GM21515 (cell line): ENCODE measurements around the gene RFX3.

Source experiments
- ATAC-seq: cut with Tn5 transposase; IDR thresholded peaks from one replicate; pipeline ENCODE4 v1.9.1; 2021; ENCODE audit not compliant: unreplicated experiment

RFX3 gene

DNA sequence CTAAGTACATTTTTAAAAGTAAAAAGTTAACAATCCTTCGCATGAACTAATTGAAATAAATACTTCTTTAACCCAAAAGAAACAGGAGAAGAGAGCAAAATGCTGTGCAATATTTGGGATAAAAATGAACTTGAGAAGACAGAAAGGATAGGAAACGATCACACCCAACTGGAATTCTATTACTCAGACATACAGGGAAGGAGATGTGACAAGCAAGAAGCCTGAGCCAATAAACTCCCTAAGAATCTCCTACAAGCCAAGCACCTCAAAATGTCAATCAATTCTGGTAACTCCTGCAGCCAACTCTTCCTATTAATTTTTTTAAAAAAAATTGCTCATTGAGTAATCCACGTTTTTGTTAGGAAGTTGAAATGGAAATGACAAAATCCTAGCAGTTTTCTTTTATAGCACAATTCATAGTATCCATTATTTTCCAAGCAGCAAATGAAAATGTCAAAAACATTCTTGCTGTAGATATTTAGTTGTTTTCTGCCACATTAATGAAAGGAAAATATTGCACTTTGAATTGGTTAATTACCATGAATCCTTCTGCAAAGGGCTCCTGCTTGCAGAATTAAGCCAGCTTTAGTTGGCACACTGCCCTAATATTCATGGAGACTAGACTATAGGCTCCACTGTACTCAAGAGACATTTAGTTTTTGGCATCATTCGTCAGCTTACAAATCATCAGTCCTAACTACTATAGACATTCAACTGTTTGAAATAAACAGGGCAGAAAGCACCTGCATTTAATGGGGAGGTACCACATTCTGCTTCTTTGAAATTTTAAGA lies 89.0 kb downstream of the RFX3 start:
- ATAC-seq: no peak

DNA sequence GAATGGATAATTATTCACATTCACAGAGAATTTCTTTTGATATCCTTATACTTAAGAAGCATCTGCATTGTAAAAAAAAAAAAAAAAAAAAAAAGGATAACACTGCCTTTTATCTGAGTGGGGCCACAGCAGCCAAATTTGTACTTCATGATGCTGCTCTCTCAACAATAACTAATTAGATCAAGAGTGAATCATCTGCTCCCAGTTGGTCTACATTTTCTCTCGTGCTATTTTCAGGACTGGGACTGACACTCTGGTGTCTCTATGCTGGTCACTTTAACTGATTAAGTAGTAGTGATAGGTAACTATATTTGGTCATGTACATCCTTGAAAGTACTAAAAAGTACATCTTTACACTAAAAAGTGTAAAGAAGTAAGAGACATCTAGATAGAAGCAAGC lies 90.1 kb downstream of the RFX3 start:
- ATAC-seq: no peak

DNA sequence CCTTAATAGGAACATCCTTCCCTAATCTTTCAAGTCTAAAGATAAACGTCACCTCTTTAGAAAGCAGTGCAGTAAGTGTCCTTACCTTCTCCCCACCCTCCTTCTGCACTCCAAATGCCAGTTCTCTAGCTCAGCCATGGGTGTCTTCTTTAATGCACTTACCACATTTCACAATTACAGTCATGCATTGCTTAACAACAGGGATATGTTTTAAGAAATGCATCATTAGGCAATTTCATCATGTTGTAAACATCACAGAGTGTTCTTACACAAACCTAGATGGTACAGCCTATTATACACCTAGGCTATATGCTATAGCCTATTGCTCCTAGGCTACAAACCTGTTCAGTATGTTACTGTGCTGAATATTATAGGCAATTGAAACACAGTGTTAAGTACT lies 91.2 kb downstream of the RFX3 start:
- no peak for ATAC-seq

DNA sequence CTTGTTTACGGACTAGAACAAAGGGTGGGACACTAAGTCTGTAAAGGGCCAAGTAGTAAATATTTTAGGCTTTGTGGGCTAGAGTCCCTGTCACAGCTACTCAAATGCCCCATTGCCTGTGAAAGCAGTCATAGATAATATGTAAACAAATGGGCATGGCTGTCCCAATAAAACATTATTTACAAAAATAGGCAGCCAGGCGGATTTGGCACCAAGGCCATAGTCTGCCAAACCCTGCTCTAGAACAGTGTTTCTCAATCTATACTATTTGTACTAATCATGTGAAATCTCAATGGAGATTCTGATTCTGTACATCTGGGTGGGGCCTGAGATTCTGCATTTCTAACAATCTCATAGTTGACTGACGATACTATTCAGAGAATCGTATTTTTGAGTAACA lies 92.0 kb downstream of the RFX3 start:
- ATAC-seq: no peak

GRCh38 chr9:3433066-3433465 lies 92.7 kb downstream of the RFX3 start:
- no peak for ATAC-seq

- no peak for ATAC-seq
Measured at GRCh38 chr9:3431890-3432289, 93.9 kb downstream of the RFX3 start.

- ATAC-seq: no peak
Measured at GRCh38 chr9:3419893-3420292, 105.9 kb downstream of the RFX3 start.

DNA sequence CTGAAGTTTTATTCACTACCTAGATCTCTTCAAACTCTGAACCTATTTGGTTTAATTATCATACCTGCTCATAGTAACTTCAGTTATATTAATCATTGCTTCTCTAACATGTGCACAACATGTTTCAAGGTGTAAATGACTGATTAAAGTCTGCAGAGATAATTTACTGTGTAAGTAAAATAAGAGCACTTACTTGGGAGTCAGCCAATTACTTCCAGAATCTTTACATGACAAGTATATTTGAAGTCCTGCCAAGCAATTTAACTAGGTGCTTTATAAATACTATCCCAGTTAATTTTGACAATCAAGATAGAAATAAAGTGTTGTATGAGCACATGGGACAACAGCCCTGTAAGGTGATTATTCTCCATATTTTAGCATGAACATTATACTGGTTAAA lies 109.9 kb downstream of the RFX3 start:
- no peak for ATAC-seq

DNA sequence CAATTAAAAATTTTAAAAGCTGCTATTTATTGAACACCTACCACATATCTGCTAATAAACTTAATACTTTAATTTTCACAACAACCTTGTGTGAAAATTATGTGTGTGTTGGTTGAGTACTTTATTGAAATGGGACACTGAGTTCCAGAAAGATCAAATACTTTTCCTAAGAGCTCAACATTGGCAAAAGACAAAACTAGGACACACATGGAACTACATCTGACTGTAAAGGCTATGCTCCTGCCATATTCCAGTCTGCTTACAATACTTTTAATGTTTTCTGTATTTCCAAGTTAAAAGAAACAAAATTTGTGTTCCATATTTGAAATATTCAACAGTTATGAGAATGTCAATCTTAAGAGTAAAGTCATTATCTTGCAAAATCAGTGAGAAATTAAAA lies 111.8 kb downstream of the RFX3 start:
- no peak for ATAC-seq

GRCh38 chr9:3410461-3410860 lies 115.3 kb downstream of the RFX3 start:
- no peak for ATAC-seq

GRCh38 chr9:3409453-3409852 lies 116.3 kb downstream of the RFX3 start:
- ATAC-seq: no peak

DNA sequence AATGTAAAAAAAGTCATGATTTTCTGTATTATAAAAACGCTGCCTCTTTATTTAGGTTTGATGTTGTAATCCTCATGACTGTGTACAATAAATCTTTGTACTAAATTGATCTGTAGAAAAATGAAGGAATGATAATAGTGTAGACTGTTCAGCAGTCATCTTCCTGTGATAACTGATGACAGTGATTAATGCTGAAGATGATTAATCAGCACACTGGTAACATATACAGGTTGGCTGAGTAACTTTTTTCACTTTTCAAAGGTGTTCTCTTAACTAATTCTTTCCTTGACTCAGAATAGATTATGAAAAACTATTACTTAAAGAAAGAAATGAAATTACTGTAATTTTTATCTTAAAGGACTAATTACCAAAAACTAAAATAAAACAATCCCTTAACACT lies 122.5 kb downstream of the RFX3 start:
- no peak for ATAC-seq

- ATAC-seq: no peak
Measured at GRCh38 chr9:3401221-3401954, 124.4 kb downstream of the RFX3 start.

GRCh38 chr9:3398232-3398648 lies 127.6 kb downstream of the RFX3 start:
- ATAC-seq: peak; percentile 58

GRCh38 chr9:3397766-3398165 lies 128.0 kb downstream of the RFX3 start:
- peak; percentile 31 for ATAC-seq

DNA sequence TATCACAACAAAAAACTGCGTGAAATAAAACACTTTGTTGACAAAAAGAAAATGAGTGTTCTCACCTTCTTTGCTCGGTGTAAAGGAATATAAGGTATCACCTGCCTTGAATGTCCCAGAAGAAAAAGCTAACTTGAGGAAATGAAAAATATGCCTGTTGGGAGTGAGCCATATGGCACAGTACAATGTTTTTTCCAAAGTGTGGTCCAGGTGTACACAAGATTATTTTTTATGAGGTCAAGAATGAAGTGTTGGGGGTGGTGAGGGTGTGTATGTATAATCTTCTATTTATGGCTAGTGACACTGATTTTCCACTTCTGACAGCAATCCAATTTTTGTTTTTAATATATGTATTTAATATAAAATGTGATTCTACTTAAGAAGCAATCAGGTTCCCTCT lies 134.4 kb downstream of the RFX3 start:
- ATAC-seq: no peak

- ATAC-seq: no peak
Measured at GRCh38 chr9:3386753-3387152, 139.0 kb downstream of the RFX3 start.

- peak; percentile 82 for ATAC-seq
Measured at GRCh38 chr9:3385871-3386270, 139.9 kb downstream of the RFX3 start.

GRCh38 chr9:3371842-3372241 lies 154.0 kb downstream of the RFX3 start:
- no peak for ATAC-seq

DNA sequence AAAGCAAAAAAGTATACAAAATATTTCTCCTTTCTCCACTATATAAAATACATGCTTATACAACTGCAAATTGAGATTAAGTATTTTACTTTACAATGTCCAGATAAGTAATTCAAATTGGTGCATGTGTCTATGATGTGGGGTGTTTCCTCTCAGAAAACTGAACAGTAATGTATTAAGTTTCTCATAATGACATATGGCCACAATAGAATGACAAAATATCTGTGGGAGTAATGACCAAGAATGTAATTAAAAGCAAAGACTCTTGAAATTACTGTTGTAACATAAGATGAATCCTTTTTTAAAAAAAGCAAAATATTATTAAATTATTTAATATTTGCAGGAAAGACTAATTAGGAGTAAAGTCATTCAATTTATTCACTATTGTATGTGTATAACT lies 155.1 kb downstream of the RFX3 start:
- ATAC-seq: no peak

DNA sequence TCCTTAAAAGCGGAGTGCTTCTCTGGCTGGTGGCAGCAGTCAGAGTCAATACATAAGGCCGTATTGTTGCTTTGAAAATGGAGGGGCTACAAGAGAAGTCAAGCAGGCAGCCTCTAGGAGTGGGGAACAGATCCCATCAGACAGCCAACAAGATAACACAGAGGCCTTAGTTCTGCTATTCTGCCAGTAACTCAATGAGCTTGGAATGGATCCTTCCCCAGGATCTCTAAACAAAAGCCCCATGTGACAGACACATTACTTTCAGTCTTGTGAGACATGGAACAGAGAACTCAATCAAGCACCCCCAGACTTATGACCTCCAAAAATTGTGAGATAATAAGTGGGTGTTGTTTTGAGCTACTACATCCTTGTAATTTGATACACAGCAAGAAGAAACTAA lies 158.6 kb downstream of the RFX3 start:
- no peak for ATAC-seq

GRCh38 chr9:3361689-3362392 lies 164.0 kb downstream of the RFX3 start:
- ATAC-seq: no peak
